Astrocyte (in vitro differentiated cells and primary cell): ENCODE measurements around the gene OCA2. TPM values are rescaled to one million over a fixed set of nuclear protein-coding genes. Genes with fewer than 3 reads are reported as not detected.

Experiments used
- DNase-seq: peaks from one replicate; pipeline ENCODE4 v3.0.0-alpha.2; 2010; ENCODE audit warnings: low read depth
- FAIRE-seq: peaks from 2 replicates; lab custom pipeline; 2011; peaks lifted over from hg19 to GRCh38; lab: Jason Lieb, UNC
- H2AFZ ChIP-seq: 2 replicates; pipeline ENCODE4 v1.6.0; 2012; ENCODE audit warnings: low read depth, low read length, inconsistent platforms
- H3K27ac ChIP-seq: 2 replicates; pipeline ENCODE4 v1.5.1; 2011; ENCODE audit warnings: low read depth, low read length, inconsistent platforms
- H3K27me3 ChIP-seq: 2 replicates; pipeline ENCODE4 v1.6.0; 2011; ENCODE audit warnings: low read length, inconsistent platforms; ENCODE audit not compliant: insufficient read depth
- H3K36me3 ChIP-seq: 2 replicates; pipeline ENCODE4 v1.5.1; 2011; ENCODE audit warnings: low read length, inconsistent platforms; ENCODE audit not compliant: insufficient read depth
- H3K4me1 ChIP-seq: 2 replicates; pipeline ENCODE4 v1.5.1; 2011; ENCODE audit warnings: low read length, inconsistent platforms; ENCODE audit not compliant: insufficient read depth
- H3K4me2 ChIP-seq: 2 replicates; pipeline ENCODE4 v1.6.0; 2012; ENCODE audit warnings: low read length, inconsistent platforms
- H3K4me3 ChIP-seq: 2 replicates; pipeline ENCODE4 v1.5.1; 2011; ENCODE audit warnings: low read depth, mild to moderate bottlenecking, low read length, inconsistent platforms; ENCODE audit not compliant: insufficient read depth
- H3K79me2 ChIP-seq: 2 replicates; pipeline ENCODE4 v1.6.0; 2012; ENCODE audit warnings: mild to moderate bottlenecking, low read length, inconsistent platforms; ENCODE audit not compliant: insufficient read depth
- H3K9ac ChIP-seq: 2 replicates; pipeline ENCODE4 v1.6.0; 2012; ENCODE audit warnings: mild to moderate bottlenecking, low read length, inconsistent platforms
- H3K9me3 ChIP-seq: 2 replicates; pipeline ENCODE4 v1.5.1; 2012; ENCODE audit warnings: low read depth, mild to moderate bottlenecking, low read length, inconsistent platforms; ENCODE audit not compliant: insufficient read depth
- H4K20me1 ChIP-seq: 2 replicates; pipeline ENCODE4 v1.6.0; 2012; ENCODE audit warnings: low read length, inconsistent platforms; ENCODE audit not compliant: insufficient read depth
- H3K27ac Mint-ChIP-seq: one replicate; pipeline ENCODE4 v1.8.0; 2021; ENCODE audit warnings: mild to moderate bottlenecking, mixed read lengths; ENCODE audit not compliant: unreplicated experiment
- H3K27me3 Mint-ChIP-seq: one replicate; pipeline ENCODE4 v1.8.0; 2021; ENCODE audit warnings: low read depth, mixed read lengths; ENCODE audit not compliant: unreplicated experiment
- H3K36me3 Mint-ChIP-seq: one replicate; pipeline ENCODE4 v1.8.0; 2021; ENCODE audit warnings: low read depth, mixed read lengths; ENCODE audit not compliant: unreplicated experiment
- H3K4me1 Mint-ChIP-seq: one replicate; pipeline ENCODE4 v1.8.0; 2021; ENCODE audit warnings: low read depth, mixed read lengths; ENCODE audit not compliant: unreplicated experiment
- H3K4me3 Mint-ChIP-seq: one replicate; pipeline ENCODE4 v1.8.0; 2021; ENCODE audit warnings: mild to moderate bottlenecking, moderate library complexity, mixed read lengths; ENCODE audit not compliant: unreplicated experiment
- H3K9me3 Mint-ChIP-seq: one replicate; pipeline ENCODE4 v1.8.0; 2021; ENCODE audit warnings: mild to moderate bottlenecking, mixed read lengths; ENCODE audit not compliant: unreplicated experiment
- EZH2 ChIP-seq: IDR thresholded peaks from 2 replicates; pipeline ENCODE4 v1.6.1; 2012; ENCODE audit warnings: mild to moderate bottlenecking, low read length, inconsistent platforms; ENCODE audit not compliant: insufficient read depth
- total RNA-seq: library from RNA; stranded (reverse); gene quantifications from 2 replicates; pipeline ENCODE4 v1.2.1, GENCODE V29; 2021
- TF ChIP-seq, protein P1 (sequence below): IDR thresholded peaks from 2 replicates; pipeline ENCODE4 v1.5.1; 2011; ENCODE audit warnings: low read depth, mild to moderate bottlenecking, inconsistent platforms, low read length, moderate library complexity; ENCODE audit not compliant: insufficient read depth

Gene OCA2
- total RNA-seq, 1 donor from 2014 or later = 2.9 TPM

DNA sequence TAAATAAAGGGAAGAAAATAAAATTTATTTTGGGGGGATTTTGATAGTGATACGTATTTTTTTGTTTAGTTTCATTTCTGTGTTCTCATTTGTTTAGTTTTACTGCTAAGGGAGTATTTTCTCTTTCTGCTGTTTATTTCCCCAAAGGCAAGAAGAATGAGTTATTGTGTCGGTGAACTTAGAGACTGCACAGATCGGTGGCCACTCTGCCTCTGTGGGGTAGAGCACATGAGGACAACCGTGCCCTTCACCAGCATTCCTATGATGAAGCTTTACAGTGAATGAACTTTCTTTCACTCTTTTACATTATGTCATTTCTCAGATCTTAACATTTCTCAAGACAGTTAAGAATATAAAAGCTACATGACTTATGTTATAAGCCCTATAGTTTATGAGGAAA lies 214.4 kb downstream of the OCA2 start:
- no peaks in the 10 kb centered on the region for H3K36me3 ChIP-seq
- no peaks in the 10 kb centered on the region for H3K79me2 ChIP-seq
- H2AFZ ChIP-seq = no peak overlapping the region
- peaks cover 14% of the 10 kb centered on the region for H3K9me3 Mint-ChIP-seq
- H3K9ac ChIP-seq = no peak overlapping the region
- no peak overlapping the region for H3K4me2 ChIP-seq
- FAIRE-seq (no peak), DNase-seq (no peak)
- H4K20me1 ChIP-seq = no peaks in the 10 kb centered on the region
- no peak overlapping the region for H3K4me3 Mint-ChIP-seq
- peaks cover 2% of the 10 kb centered on the region for H3K27me3 Mint-ChIP-seq
- TF ChIP-seq EZH2 = no peak
- TF ChIP-seq, protein P1, sequence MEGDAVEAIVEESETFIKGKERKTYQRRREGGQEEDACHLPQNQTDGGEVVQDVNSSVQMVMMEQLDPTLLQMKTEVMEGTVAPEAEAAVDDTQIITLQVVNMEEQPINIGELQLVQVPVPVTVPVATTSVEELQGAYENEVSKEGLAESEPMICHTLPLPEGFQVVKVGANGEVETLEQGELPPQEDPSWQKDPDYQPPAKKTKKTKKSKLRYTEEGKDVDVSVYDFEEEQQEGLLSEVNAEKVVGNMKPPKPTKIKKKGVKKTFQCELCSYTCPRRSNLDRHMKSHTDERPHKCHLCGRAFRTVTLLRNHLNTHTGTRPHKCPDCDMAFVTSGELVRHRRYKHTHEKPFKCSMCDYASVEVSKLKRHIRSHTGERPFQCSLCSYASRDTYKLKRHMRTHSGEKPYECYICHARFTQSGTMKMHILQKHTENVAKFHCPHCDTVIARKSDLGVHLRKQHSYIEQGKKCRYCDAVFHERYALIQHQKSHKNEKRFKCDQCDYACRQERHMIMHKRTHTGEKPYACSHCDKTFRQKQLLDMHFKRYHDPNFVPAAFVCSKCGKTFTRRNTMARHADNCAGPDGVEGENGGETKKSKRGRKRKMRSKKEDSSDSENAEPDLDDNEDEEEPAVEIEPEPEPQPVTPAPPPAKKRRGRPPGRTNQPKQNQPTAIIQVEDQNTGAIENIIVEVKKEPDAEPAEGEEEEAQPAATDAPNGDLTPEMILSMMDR = no peak
- H3K27ac ChIP-seq = no peak overlapping the region
- no peak overlapping the region for H3K27ac Mint-ChIP-seq
- H3K4me1 Mint-ChIP-seq = no peaks in the 10 kb centered on the region
- H3K27me3 ChIP-seq = no peaks in the 10 kb centered on the region
- H3K4me1 ChIP-seq = no peaks in the 10 kb centered on the region
- H3K4me3 ChIP-seq = no peak overlapping the region
- no peaks in the 10 kb centered on the region for H3K36me3 Mint-ChIP-seq
- no peaks in the 10 kb centered on the region for H3K9me3 ChIP-seq

DNA sequence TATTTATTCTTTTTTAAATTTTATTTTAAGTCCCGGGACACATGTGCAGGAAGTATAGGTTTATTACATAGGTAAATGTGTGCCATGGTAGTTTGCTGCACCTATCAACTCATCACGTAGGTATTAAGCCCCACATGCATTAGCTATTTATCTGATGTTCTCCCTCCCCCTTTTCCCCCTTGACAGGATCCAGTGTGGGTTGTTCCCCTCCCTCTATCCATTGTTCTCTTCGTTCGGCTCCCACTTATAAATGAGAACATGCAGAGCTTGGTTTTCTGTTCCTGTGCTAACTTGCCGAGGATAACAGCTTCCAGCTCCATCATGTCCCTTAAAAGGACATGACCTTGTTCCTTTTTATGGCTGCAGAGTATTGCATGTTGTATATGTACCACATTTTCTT lies 220.3 kb downstream of the OCA2 start:
- Histone ChIP-seq H3K27me3 (no peaks in the 10 kb centered on the region), H3K79me2 (no peaks in the 10 kb centered on the region), H3K4me3 (no peak overlapping the region), H3K9ac (no peak overlapping the region), H3K4me1 (no peaks in the 10 kb centered on the region), H2AFZ (no peak overlapping the region), H3K27ac (no peak overlapping the region), H3K36me3 (no peaks in the 10 kb centered on the region), H3K4me2 (no peak overlapping the region), H3K9me3 (no peaks in the 10 kb centered on the region), H4K20me1 (no peaks in the 10 kb centered on the region)
- Mint-ChIP-seq H3K4me3 (no peak overlapping the region), H3K4me1 (no peaks in the 10 kb centered on the region), H3K27ac (no peak overlapping the region), H3K9me3 (peaks cover 7% of the 10 kb centered on the region), H3K36me3 (no peaks in the 10 kb centered on the region), H3K27me3 (peaks cover 2% of the 10 kb centered on the region)
- TF ChIP-seq, protein P1 = no peak
- no peak for TF ChIP-seq EZH2
- DNase-seq (no peak), FAIRE-seq (no peak)

DNA sequence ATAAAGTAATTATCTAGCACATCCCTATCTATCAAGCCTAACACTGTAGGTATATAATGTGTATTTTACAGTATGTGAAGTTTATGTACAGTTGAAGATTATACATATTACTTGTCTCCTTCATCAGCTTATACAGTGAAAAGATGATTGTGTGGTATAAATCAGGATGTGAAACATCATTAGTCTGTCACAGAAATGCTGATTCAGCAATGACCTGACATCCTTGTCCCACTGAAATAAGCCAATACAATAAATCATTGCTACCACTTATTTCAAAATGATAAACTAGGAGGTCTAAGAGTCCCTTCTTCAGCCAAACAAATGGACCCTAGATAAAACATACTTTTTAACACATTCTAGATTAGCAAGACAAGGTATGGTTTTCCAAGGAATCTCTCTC lies 225.3 kb downstream of the OCA2 start:
- DNase-seq (no peak), FAIRE-seq (no peak)
- no peaks in the 10 kb centered on the region for H3K79me2 ChIP-seq
- no peaks in the 10 kb centered on the region for H3K36me3 ChIP-seq
- H3K9me3 Mint-ChIP-seq = no peaks in the 10 kb centered on the region
- H3K36me3 Mint-ChIP-seq = no peaks in the 10 kb centered on the region
- no peaks in the 10 kb centered on the region for H3K9me3 ChIP-seq
- H3K4me1 Mint-ChIP-seq = no peaks in the 10 kb centered on the region
- no peak for TF ChIP-seq EZH2
- TF ChIP-seq, protein P1 = no peak
- no peaks in the 10 kb centered on the region for H3K27me3 ChIP-seq
- no peaks in the 10 kb centered on the region for H3K27me3 Mint-ChIP-seq
- no peaks in the 10 kb centered on the region for H4K20me1 ChIP-seq
- no peak overlapping the region for H3K9ac ChIP-seq
- no peak overlapping the region for H3K4me3 ChIP-seq
- H3K4me1 ChIP-seq = no peaks in the 10 kb centered on the region
- H3K4me3 Mint-ChIP-seq = no peak overlapping the region
- H3K27ac ChIP-seq = no peak overlapping the region
- no peak overlapping the region for H3K27ac Mint-ChIP-seq
- H2AFZ ChIP-seq = no peak overlapping the region
- no peak overlapping the region for H3K4me2 ChIP-seq
